Measurements from ENCODE around the gene WNK2. TPM values are rescaled to one million over a fixed set of nuclear protein-coding genes. Genes with fewer than 3 reads are reported as not detected.

The WNK2 gene
- total and polyA plus RNA-seq, 2 donors (not counting 3 experiments of a cell fraction or from before 2014, with no cell fraction given) = not detected

DNA sequence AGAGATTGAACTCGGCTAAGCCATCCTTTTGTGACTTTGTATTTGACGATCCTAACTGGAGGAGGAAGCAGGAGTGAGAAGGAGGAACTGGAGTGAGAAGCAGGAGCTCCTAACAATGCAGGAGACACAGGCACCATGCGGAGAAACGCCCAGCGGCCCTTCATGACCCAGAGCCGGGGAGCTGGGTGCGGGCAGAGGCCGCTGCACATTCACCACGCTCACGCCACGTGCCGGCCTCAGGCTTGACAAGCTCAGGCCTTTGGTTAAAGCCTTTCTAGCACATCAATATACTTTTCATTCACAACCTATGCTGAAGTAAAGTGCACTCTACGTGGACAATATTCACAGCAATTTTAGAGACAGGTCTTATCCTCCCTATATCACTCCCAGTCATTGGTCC lies 142.7 kb downstream of the WNK2 start:
- Histone ChIP-seq H3K27ac (ENCODE audit: insufficient read depth, low read depth, low read length) (no peak overlapping the region), H3K4me1 (ENCODE audit: control insufficient read depth, extremely low read depth, insufficient read depth, low read length) (no peaks in the 10 kb centered on the region), H3K27me3 (ENCODE audit: control insufficient read depth in 2 of 2, insufficient read depth in 2 of 2, low read length in 2 of 2) (no peaks in the 10 kb centered on the region), H4K20me1 (replicated peaks; ENCODE audit: control insufficient read depth, extremely low read depth, insufficient read depth, low read length) (no peaks in the 10 kb centered on the region), H3K9me1 (replicated peaks; ENCODE audit: control insufficient read depth, extremely low read depth, insufficient read depth, low read length) (no peaks in the 10 kb centered on the region), H3K9ac (replicated peaks; ENCODE audit: extremely low read depth, insufficient read depth, low read length) (no peak overlapping the region), H3K36me3 (ENCODE audit: control insufficient read depth in 2 of 2, extremely low read depth in 1 of 2, insufficient read depth in 2 of 2, low read length in 2 of 2) (no peaks in the 10 kb centered on the region), H2AFZ (ENCODE audit: low read depth, low read length) (no peak overlapping the region), H3K4me3 (replicated peaks in 1 of 3; ENCODE audit: insufficient read depth in 1 of 3, low read depth in 1 of 3, low read length in 3 of 3) (no peak overlapping the region), H3K79me2 (ENCODE audit: control insufficient read depth, insufficient read depth, low read length) (no peaks in the 10 kb centered on the region), H3K4me2 (ENCODE audit: insufficient read depth, low read length) (no peak overlapping the region), H3K9me3 (replicated peaks; ENCODE audit: control insufficient read depth, insufficient read depth, low read length) (no peaks in the 10 kb centered on the region)
- POLR2A ChIA-PET = no interaction called here
- no peak for TF ChIP-seq GATA2 (IDR thresholded peaks at IDR 0.05; ENCODE audit: insufficient read depth, insufficient read length, low read depth, low read length)
- no TSS peak for BruUV-seq (replicated peaks)
- DNase-seq (ENCODE audit: low read depth, low spot score) (no peak), FAIRE-seq (no peak)
- dilution Hi-C loops (cut with MboI; ENCODE audit: extremely low pct_ligation_motif_present, low sequenced_read_pairs) = no loop called here
- CTCF ChIA-PET = interaction anchor here (0.6 kb wide), 1 partner anchor 270 kb away, joined by 3 read pairs; no protein-coding TSS in a partner anchor
- intact Hi-C loops (cut with micrococcal nuclease) = no loop called here

DNA sequence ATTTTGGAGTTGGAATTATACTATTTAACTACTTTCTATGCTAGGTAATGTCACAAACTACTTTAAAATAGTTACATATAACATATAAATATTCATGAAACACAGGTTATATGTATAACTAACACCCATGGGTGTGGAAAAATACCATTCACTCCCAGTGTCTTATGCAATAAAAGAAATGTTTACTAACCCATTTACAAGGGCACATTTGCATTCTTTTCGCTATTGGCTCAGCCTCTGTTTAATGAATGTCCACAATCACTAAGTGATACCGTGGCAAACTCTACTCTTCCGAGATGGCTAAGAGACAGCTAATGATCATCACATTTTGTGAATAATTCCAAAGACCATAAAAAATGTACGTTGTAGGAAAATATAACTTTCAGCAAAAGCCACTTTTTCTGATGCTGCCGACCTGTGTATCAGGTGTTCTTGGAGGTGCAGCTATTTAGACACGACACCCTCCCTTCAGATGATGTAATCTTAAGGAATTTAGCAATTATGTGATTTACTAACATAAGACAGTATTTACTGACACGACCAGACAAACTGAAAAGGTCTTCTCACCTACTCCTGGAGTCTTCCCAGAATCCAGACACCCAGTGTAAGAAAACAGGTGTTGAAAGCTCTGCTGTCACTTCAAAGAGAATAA lies 145.8 kb downstream of the WNK2 start:
- no peak for FAIRE-seq
- no peak overlapping the region for H3K9ac ChIP-seq (replicated peaks; ENCODE audit: extremely low read depth, insufficient read depth, low read length)
- H3K4me1 ChIP-seq (ENCODE audit: control insufficient read depth, extremely low read depth, insufficient read depth, low read length) = no peaks in the 10 kb centered on the region
- TF ChIP-seq EZH2 (IDR thresholded peaks at IDR 0.05; ENCODE audit: borderline replicate concordance, low read depth, low read length, severe bottlenecking) = no peak
- TF ChIP-seq FOS (IDR thresholded peaks at IDR 0.05; ENCODE audit: borderline replicate concordance, insufficient read depth, low read length) = no peak
- TF ChIP-seq JUN (IDR thresholded peaks at IDR 0.05; ENCODE audit: borderline replicate concordance, insufficient read depth, insufficient read length, low read depth) = no peak
- TF ChIP-seq, protein P1, sequence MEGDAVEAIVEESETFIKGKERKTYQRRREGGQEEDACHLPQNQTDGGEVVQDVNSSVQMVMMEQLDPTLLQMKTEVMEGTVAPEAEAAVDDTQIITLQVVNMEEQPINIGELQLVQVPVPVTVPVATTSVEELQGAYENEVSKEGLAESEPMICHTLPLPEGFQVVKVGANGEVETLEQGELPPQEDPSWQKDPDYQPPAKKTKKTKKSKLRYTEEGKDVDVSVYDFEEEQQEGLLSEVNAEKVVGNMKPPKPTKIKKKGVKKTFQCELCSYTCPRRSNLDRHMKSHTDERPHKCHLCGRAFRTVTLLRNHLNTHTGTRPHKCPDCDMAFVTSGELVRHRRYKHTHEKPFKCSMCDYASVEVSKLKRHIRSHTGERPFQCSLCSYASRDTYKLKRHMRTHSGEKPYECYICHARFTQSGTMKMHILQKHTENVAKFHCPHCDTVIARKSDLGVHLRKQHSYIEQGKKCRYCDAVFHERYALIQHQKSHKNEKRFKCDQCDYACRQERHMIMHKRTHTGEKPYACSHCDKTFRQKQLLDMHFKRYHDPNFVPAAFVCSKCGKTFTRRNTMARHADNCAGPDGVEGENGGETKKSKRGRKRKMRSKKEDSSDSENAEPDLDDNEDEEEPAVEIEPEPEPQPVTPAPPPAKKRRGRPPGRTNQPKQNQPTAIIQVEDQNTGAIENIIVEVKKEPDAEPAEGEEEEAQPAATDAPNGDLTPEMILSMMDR (IDR thresholded peaks at IDR 0.05; ENCODE audit: extremely low read depth in 1 of 2, insufficient read depth in 1 of 2, low read depth in 1 of 2, low read length in 2 of 2) = no peak
- no peak overlapping the region for H3K27ac ChIP-seq (ENCODE audit: insufficient read depth, low read depth, low read length)
- H2AFZ ChIP-seq (ENCODE audit: low read depth, low read length) = no peak overlapping the region
- no peaks in the 10 kb centered on the region for H3K36me3 ChIP-seq (ENCODE audit: control insufficient read depth in 2 of 2, extremely low read depth in 1 of 2, insufficient read depth in 2 of 2, low read length in 2 of 2)
- BruUV-seq (replicated peaks) = no TSS peak
- no peaks in the 10 kb centered on the region for H3K27me3 ChIP-seq (ENCODE audit: control insufficient read depth in 2 of 2, insufficient read depth in 2 of 2, low read length in 2 of 2)
- CTCF ChIA-PET = interaction anchor here (1.4 kb wide), 1 partner anchor 27 kb away, joined by 3 read pairs; no protein-coding TSS in a partner anchor
- H3K79me2 ChIP-seq (ENCODE audit: control insufficient read depth, insufficient read depth, low read length) = no peaks in the 10 kb centered on the region
- no peaks in the 10 kb centered on the region for H3K9me3 ChIP-seq (replicated peaks; ENCODE audit: control insufficient read depth, insufficient read depth, low read length)
- H3K4me2 ChIP-seq (ENCODE audit: insufficient read depth, low read length) = no peak overlapping the region
- no peaks in the 10 kb centered on the region for H4K20me1 ChIP-seq (replicated peaks; ENCODE audit: control insufficient read depth, extremely low read depth, insufficient read depth, low read length)
- H3K4me3 ChIP-seq (replicated peaks in 1 of 3; ENCODE audit: insufficient read depth in 1 of 3, low read depth in 1 of 3, low read length in 3 of 3) = no peak overlapping the region
- dilution Hi-C loops (cut with MboI; ENCODE audit: extremely low pct_ligation_motif_present, low sequenced_read_pairs) = no loop called here
- DNase-seq (ENCODE audit: low read depth, low spot score) = no peak
- POLR2A ChIA-PET = no interaction called here
- intact Hi-C loops (cut with micrococcal nuclease) = no loop called here
- H3K9me1 ChIP-seq (replicated peaks; ENCODE audit: control insufficient read depth, extremely low read depth, insufficient read depth, low read length) = no peaks in the 10 kb centered on the region

All from endothelial cell of umbilical vein (primary cell).